Hepatocyte (in vitro differentiated cells): ENCODE results near the gene ACBD3. TPM values are rescaled to one million over a fixed set of nuclear protein-coding genes. Genes with fewer than 3 reads are reported as not detected.

Experiments used
- DNase-seq: peaks from one replicate; pipeline ENCODE4 v3.0.0-alpha.2; 2016; ENCODE audit warnings: low spot score
- H2AFZ ChIP-seq: fragments of 200-600 bp; sonication (generic); 2 replicates; pipeline ENCODE4 v1.6.0; 2016; ENCODE audit warnings: antibody characterized with exemption, mild to moderate bottlenecking
- H3K27ac ChIP-seq: fragments of 200-600 bp; sonication (generic); 2 replicates; pipeline ENCODE4 v1.5.1; 2016; ENCODE audit warnings: mild to moderate bottlenecking
- H3K27me3 ChIP-seq: fragments of 200-600 bp; sonication (generic); 2 replicates; pipeline ENCODE4 v1.6.1; 2016
- H3K36me3 ChIP-seq: fragments of 200-600 bp; sonication (generic); replicated peaks from 2 replicates; pipeline ENCODE4 v1.5.1; 2016; ENCODE audit warnings: low read depth; ENCODE audit not compliant: insufficient read depth
- H3K4me1 ChIP-seq: fragments of 200-600 bp; sonication (generic); 2 replicates; pipeline ENCODE4 v1.5.1; 2016; ENCODE audit warnings: mild to moderate bottlenecking, moderate library complexity; ENCODE audit not compliant: insufficient read depth
- H3K4me2 ChIP-seq: fragments of 200-600 bp; sonication (generic); 2 replicates; pipeline ENCODE4 v1.6.0; 2016
- H3K4me3 ChIP-seq: fragments of 200-600 bp; sonication (generic); 2 replicates; pipeline ENCODE4 v1.5.1; 2016; ENCODE audit warnings: mild to moderate bottlenecking
- H3K79me2 ChIP-seq: fragments of 200-600 bp; sonication (generic); 2 replicates; pipeline ENCODE4 v1.6.0; 2017; ENCODE audit warnings: mild to moderate bottlenecking
- H3K9me2 ChIP-seq: fragments of 200-600 bp; sonication (generic); replicated peaks from 2 replicates; pipeline ENCODE4 v1.6.0; 2017; ENCODE audit warnings: mild to moderate bottlenecking; ENCODE audit not compliant: insufficient read depth
- H3K9me3 ChIP-seq: fragments of 200-600 bp; sonication (generic); 2 replicates; pipeline ENCODE4 v1.5.1; 2016; ENCODE audit warnings: low read depth, mild to moderate bottlenecking
- H4K20me1 ChIP-seq: fragments of 200-600 bp; sonication (generic); 2 replicates; pipeline ENCODE4 v1.6.0; 2016; ENCODE audit warnings: mild to moderate bottlenecking; ENCODE audit not compliant: insufficient read depth, poor library complexity, severe bottlenecking
- CTCF ChIP-seq: fragments of 200-600 bp; sonication (generic); IDR thresholded peaks from 2 replicates; pipeline ENCODE4 v1.5.1; 2016; ENCODE audit warnings: antibody characterized with exemption, mild to moderate bottlenecking; ENCODE audit not compliant: poor library complexity
- EZH2 ChIP-seq: fragments of 200-600 bp; sonication (generic); IDR thresholded peaks from 2 replicates; pipeline ENCODE4 v1.6.1; 2016; ENCODE audit warnings: antibody characterized with exemption, mild to moderate bottlenecking, borderline replicate concordance
- EZH2phosphoT487 ChIP-seq: fragments of 200-600 bp; sonication (generic); IDR thresholded peaks from one replicate; pipeline ENCODE4 v1.6.1; 2018; ENCODE audit warnings: antibody characterized with exemption, mild to moderate bottlenecking, low read depth, moderate library complexity; ENCODE audit not compliant: unreplicated experiment, severe bottlenecking
- WGBS: methylation state at CpG from one replicate; pipeline ENCODE4 v1.1.6; 2016; ENCODE audit warnings: low lambda C conversion rate; ENCODE audit errors: missing lambda C conversion rate; 5-methylcytosine and 5-hydroxymethylcytosine counted together
- polyA plus RNA-seq: library from polyadenylated mRNA; unstranded; fragments of >200 nt; fragmentation: Nextera tagmentation; extraction: Ambion mirVana; gene quantifications from 2 replicates; pipeline ENCODE4 v1.2.1, GENCODE V29; 2016
- total RNA-seq: library from RNA; depleted of rRNA; stranded (reverse); fragments of >200 nt; gene quantifications from 2 replicates; pipeline ENCODE4 v1.2.3, GENCODE V29; 2014

ACBD3 gene
- total and polyA plus RNA-seq, 2 experiments from 2014 or later: 50.8 to 60.3 TPM

GRCh38 chr1:226164154-226164553 lies 22.4 kb downstream of the ACBD3 start:
- no peak overlapping the region for H2AFZ ChIP-seq
- H4K20me1 ChIP-seq: peaks cover 51% of the 10 kb centered on the region
- no peaks in the 10 kb centered on the region for H3K9me3 ChIP-seq
- TF ChIP-seq EZH2 (no peak), EZH2phosphoT487 (no peak), CTCF (no peak)
- no peak overlapping the region for H3K4me3 ChIP-seq
- H3K9me2 ChIP-seq: no peaks in the 10 kb centered on the region
- H3K36me3 ChIP-seq: peaks cover 1% of the 10 kb centered on the region
- H3K4me2 ChIP-seq: no peak overlapping the region
- H3K27me3 ChIP-seq: no peaks in the 10 kb centered on the region
- WGBS: 81% methylated on average over 1 of the region's 1 CpG
- no peak for DNase-seq
- no peak overlapping the region for H3K27ac ChIP-seq
- no peaks in the 10 kb centered on the region for H3K4me1 ChIP-seq
- peaks cover 92% of the 10 kb centered on the region for H3K79me2 ChIP-seq

GRCh38 chr1:226162898-226163297 lies 23.6 kb downstream of the ACBD3 start:
- H3K36me3 ChIP-seq: peaks cover 4% of the 10 kb centered on the region
- H3K4me3 ChIP-seq: no peak overlapping the region
- no peak overlapping the region for H2AFZ ChIP-seq
- no peaks in the 10 kb centered on the region for H3K4me1 ChIP-seq
- H3K27me3 ChIP-seq: no peaks in the 10 kb centered on the region
- peaks cover 40% of the 10 kb centered on the region for H4K20me1 ChIP-seq
- H3K9me3 ChIP-seq: no peaks in the 10 kb centered on the region
- no peak for DNase-seq
- H3K79me2 ChIP-seq: peaks cover 92% of the 10 kb centered on the region
- 91% methylated on average over 8 of the region's 8 CpGs for WGBS
- H3K9me2 ChIP-seq: no peaks in the 10 kb centered on the region
- no peak overlapping the region for H3K27ac ChIP-seq
- H3K4me2 ChIP-seq: no peak overlapping the region
- TF ChIP-seq CTCF (no peak), EZH2phosphoT487 (no peak), EZH2 (no peak)

GRCh38 chr1:226158983-226159382 lies 27.6 kb downstream of the ACBD3 start:
- H3K79me2 ChIP-seq: peaks cover 69% of the 10 kb centered on the region

More at GRCh38 chr1:226158983-226159382, 27.6 kb downstream of the ACBD3 start:
- H3K36me3 ChIP-seq: peaks cover 4% of the 10 kb centered on the region
- no peaks in the 10 kb centered on the region for H3K9me2 ChIP-seq
- TF ChIP-seq CTCF: no peak
- no peak for TF ChIP-seq EZH2phosphoT487
- no peak for TF ChIP-seq EZH2
- H3K27ac ChIP-seq: no peak overlapping the region
- H3K4me3 ChIP-seq: no peak overlapping the region
- no peak for DNase-seq
- no peak overlapping the region for H3K4me2 ChIP-seq
- peaks cover 16% of the 10 kb centered on the region for H4K20me1 ChIP-seq
- H3K9me3 ChIP-seq: no peaks in the 10 kb centered on the region
- H3K27me3 ChIP-seq: no peaks in the 10 kb centered on the region
- no peaks in the 10 kb centered on the region for H3K4me1 ChIP-seq
- 98% methylated on average over 7 of the region's 7 CpGs for WGBS
- no peak overlapping the region for H2AFZ ChIP-seq
